Liver (tissue), 3 donors: ENCODE results near the gene LRCH4.

Experiments
- CTCF ChIP-seq: fragments of 150-350 bp; IDR thresholded peaks from 2 replicates; pipeline ENCODE4 v1.5.1; 2017; ENCODE audit warnings: improper control_type of control experiment, low read depth, low read length; ENCODE audit not compliant: missing input control
- EGR1 ChIP-seq, 2 donors: IDR thresholded peaks; 2 replicates each; pipeline ENCODE4 v1.6.1; 2016 to 2018; ENCODE audit warnings: antibody characterized with exemption in 2 of 2, low read depth in 2 of 2
- GABPA ChIP-seq, 2 donors: IDR thresholded peaks in 1 of 2; conservative IDR thresholded peaks in 1 of 2; 2 replicates each; pipeline ENCODE4 v1.6.1; 2016; ENCODE audit warnings: antibody characterized with exemption in 2 of 2, mild to moderate bottlenecking in 1 of 2, moderate library complexity in 1 of 2
- TAF1 ChIP-seq: conservative IDR thresholded peaks from 2 replicates; pipeline ENCODE4 v1.6.1; 2016; ENCODE audit warnings: antibody characterized with exemption, mild to moderate bottlenecking
- TF ChIP-seq, protein P1 (sequence below): IDR thresholded peaks from 2 replicates; pipeline ENCODE4 v1.6.1; 2016; ENCODE audit warnings: antibody characterized with exemption
- TF ChIP-seq, protein P2 (sequence below): IDR thresholded peaks from 2 replicates; pipeline ENCODE4 v1.6.1; 2016; ENCODE audit warnings: antibody characterized with exemption
- donor health status: healthy.
- donor health status: healthy.

DNA sequence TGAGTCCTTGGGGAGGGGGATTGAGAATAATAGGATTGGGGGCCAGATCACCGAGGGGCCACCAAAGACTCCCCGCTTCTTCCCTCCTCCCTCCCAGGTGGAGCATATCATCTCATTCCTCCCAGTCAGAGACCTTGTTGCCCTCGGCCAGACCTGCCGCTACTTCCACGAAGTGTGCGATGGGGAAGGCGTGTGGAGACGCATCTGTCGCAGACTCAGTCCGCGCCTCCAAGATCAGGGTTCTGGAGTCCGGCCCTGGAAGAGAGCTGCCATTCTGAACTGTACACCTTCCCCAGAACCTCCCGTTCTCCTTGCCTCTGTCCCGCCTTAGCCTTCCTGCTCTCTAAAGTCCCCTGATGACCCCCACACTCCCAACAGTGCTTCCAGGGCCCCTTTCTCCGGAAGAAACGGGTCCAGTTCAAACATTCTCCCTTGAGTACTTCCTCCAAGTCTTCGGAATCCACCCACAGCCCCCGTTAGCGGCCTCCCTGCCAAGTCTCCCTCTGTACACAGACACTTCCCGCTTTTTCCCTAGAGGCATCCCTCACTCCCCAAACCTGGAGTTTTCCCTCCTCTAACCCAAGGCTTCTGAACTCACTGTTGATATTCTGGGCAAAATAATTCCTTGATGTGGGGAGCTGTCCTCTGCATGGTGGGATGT is 4.3 kb upstream of the LRCH4 start:
- TF ChIP-seq, protein P1, sequence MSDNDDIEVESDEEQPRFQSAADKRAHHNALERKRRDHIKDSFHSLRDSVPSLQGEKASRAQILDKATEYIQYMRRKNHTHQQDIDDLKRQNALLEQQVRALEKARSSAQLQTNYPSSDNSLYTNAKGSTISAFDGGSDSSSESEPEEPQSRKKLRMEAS = no peak
- TF ChIP-seq CTCF = no peak
- TF ChIP-seq EGR1 (IDR thresholded peaks at IDR 0.05; ENCODE audit: low read depth in 2 of 2) = no peak
- TF ChIP-seq, protein P2, sequence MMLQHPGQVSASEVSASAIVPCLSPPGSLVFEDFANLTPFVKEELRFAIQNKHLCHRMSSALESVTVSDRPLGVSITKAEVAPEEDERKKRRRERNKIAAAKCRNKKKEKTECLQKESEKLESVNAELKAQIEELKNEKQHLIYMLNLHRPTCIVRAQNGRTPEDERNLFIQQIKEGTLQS = no peak
- no peak for TF ChIP-seq GABPA (IDR thresholded peaks at IDR 0.05 in 1 of 2, conservative IDR thresholded peaks at IDR 0.05 in 1 of 2)
- TF ChIP-seq TAF1 = no peak
